HG03571 (cell line): ENCODE measurements around the gene STARD5.

ENCODE experiments used
- ATAC-seq: cut with Tn5 transposase; IDR thresholded peaks from one replicate; pipeline ENCODE4 v1.9.1; 2021; ENCODE audit not compliant: unreplicated experiment

Gene STARD5

GRCh38 chr15:81275711-81276392 is 48.1 kb downstream of the STARD5 start:
- no peak for ATAC-seq

- peak; percentile 91 for ATAC-seq
These were observed 48.8 kb downstream of the STARD5 start for GRCh38 chr15:81274931-81275707.

GRCh38 chr15:81274255-81274654 is 49.7 kb downstream of the STARD5 start:
- no peak for ATAC-seq

- no peak for ATAC-seq
These were observed 50.1 kb downstream of the STARD5 start for GRCh38 chr15:81273855-81274254.

- no peak for ATAC-seq
These were observed 50.7 kb downstream of the STARD5 start for GRCh38 chr15:81273200-81273599.

- ATAC-seq = no peak
These were observed 51.9 kb downstream of the STARD5 start for GRCh38 chr15:81271761-81272644.

- no peak for ATAC-seq
These were observed 53.0 kb downstream of the STARD5 start for GRCh38 chr15:81270781-81271491.

- no peak for ATAC-seq
These were observed 53.8 kb downstream of the STARD5 start for GRCh38 chr15:81270188-81270587.

GRCh38 chr15:81268881-81269601 is 54.9 kb downstream of the STARD5 start:
- no peak for ATAC-seq

GRCh38 chr15:81268340-81268739 is 55.6 kb downstream of the STARD5 start:
- no peak for ATAC-seq

- ATAC-seq = peak; percentile 85
These were observed 57.8 kb downstream of the STARD5 start for GRCh38 chr15:81265944-81266775.

GRCh38 chr15:81265256-81265943 is 58.5 kb downstream of the STARD5 start:
- ATAC-seq = no peak

GRCh38 chr15:81264072-81264857 is 59.7 kb downstream of the STARD5 start:
- no peak for ATAC-seq

GRCh38 chr15:81263477-81263876 is 60.5 kb downstream of the STARD5 start:
- ATAC-seq = no peak

GRCh38 chr15:81261172-81261811 is 62.6 kb downstream of the STARD5 start:
- no peak for ATAC-seq

- no peak for ATAC-seq
These were observed 64.1 kb downstream of the STARD5 start for GRCh38 chr15:81259760-81260298.
